B cell (primary cell): ENCODE measurements around the gene PCDH15. TPM values are rescaled to one million over a fixed set of nuclear protein-coding genes. Genes with fewer than 3 reads are reported as not detected.

ENCODE experiments used
- ATAC-seq: fragments of 200-7000 bp; cut with Tn5 transposase; one replicate; pipeline ENCODE4 v1.10.0; 2021; ENCODE audit warnings: low read depth, mild to moderate bottlenecking, moderate number of reproducible peaks, moderate library complexity
- CTCF ChIA-PET: fragments of 350-600 bp; sonication (Branson Sonifier 250); formaldehyde crosslinking; loops from one replicate; lab custom pipeline; 2021; ENCODE audit warnings: antibody characterized with exemption, inconsistent platforms; lab: Charles Lee
- POLR2A ChIA-PET: fragments of 350-600 bp; sonication (Branson Sonifier 250); formaldehyde crosslinking; loops from one replicate; lab custom pipeline; 2021; ENCODE audit warnings: antibody characterized with exemption; lab: Charles Lee
- DNase-seq: peaks from one replicate; pipeline ENCODE4 v3.0.0; 2013
- H2AFZ ChIP-seq: 2 replicates; pipeline ENCODE4 v1.6.1; 2012; ENCODE audit warnings: mild to moderate bottlenecking, low read depth, low read length; ENCODE audit not compliant: insufficient read depth, poor library complexity, severe bottlenecking
- H3K27ac ChIP-seq, 2 donors: 1 replicate in 1 of 2; 2 replicates in 1 of 2; pipeline ENCODE4 v1.5.1; 2012 to 2013; ENCODE audit warnings: low read length in 2 of 2, mild to moderate bottlenecking in 2 of 2, moderate library complexity in 1 of 2
- H3K27me3 ChIP-seq, 4 experiments: fragments of 200-600 bp in 1 of 4; sonication (generic) in 1 of 4; replicated peaks in 1 of 4; 1 replicate in 2 of 4; 2 replicates in 2 of 4; pipeline versions ENCODE4 v1.6.1 to v1.7.0; 2013 to 2016; ENCODE audit warnings: low read length in 3 of 4, mild to moderate bottlenecking in 2 of 4, mixed read lengths in 1 of 4, moderate library complexity in 1 of 4; ENCODE audit not compliant: insufficient read depth in 4 of 4, control insufficient read depth in 3 of 4; ENCODE audit errors: control extremely low read depth in 1 of 4
- H3K36me3 ChIP-seq, 2 experiments: replicated peaks in 1 of 2; 1 replicate in 1 of 2; 2 replicates in 1 of 2; pipeline versions ENCODE4 v1.6.1 to v1.7.1; 2013; ENCODE audit warnings: low read length in 1 of 2; ENCODE audit not compliant: insufficient read depth in 2 of 2, control insufficient read depth in 1 of 2; ENCODE audit errors: control extremely low read depth in 1 of 2, extremely low read depth in 1 of 2
- H3K4me1 ChIP-seq, 2 donors: fragments of 200-600 bp in 1 of 2; sonication (generic) in 1 of 2; 1 replicate in 1 of 2; 2 replicates in 1 of 2; pipeline versions ENCODE4 v1.5.1 to v1.6.1; 2013 to 2017; ENCODE audit warnings: low read length in 2 of 2; ENCODE audit not compliant: control insufficient read depth in 2 of 2, insufficient read depth in 2 of 2
- H3K4me2 ChIP-seq: replicated peaks from 2 replicates; pipeline ENCODE3; 2012; ENCODE audit warnings: mild to moderate bottlenecking, low read depth, low read length; ENCODE audit not compliant: poor library complexity, severe bottlenecking
- H3K4me3 ChIP-seq, 5 experiments: fragments of 200-600 bp in 1 of 5; sonication (generic) in 1 of 5; 1 replicate in 3 of 5; 2 replicates in 2 of 5; pipeline versions ENCODE4 v1.5.1 to v1.7.0; 2011 to 2016; ENCODE audit warnings: low read length in 4 of 5, mild to moderate bottlenecking in 4 of 5, low read depth in 2 of 5, control low read depth in 1 of 5, moderate library complexity in 1 of 5; ENCODE audit not compliant: insufficient read depth in 1 of 5; ENCODE audit errors: control extremely low read depth in 1 of 5, extremely low read depth in 1 of 5
- H3K79me2 ChIP-seq: fragments of 200-600 bp; sonication (generic); one replicate; pipeline ENCODE4 v1.6.0; 2016; ENCODE audit warnings: low read length; ENCODE audit not compliant: control insufficient read depth, insufficient read depth
- H3K9ac ChIP-seq: fragments of 200-600 bp; sonication (generic); 2 replicates; pipeline ENCODE4 v1.6.1; 2017; ENCODE audit warnings: mild to moderate bottlenecking, low read length, moderate library complexity
- H3K9me3 ChIP-seq, 3 donors: one replicate each; pipeline versions ENCODE4 v1.6.1 to v1.7.1; 2013; ENCODE audit warnings: low read length in 2 of 3; ENCODE audit not compliant: control insufficient read depth in 2 of 3, insufficient read depth in 1 of 3; ENCODE audit errors: control extremely low read depth in 1 of 3
- H4K20me1 ChIP-seq: 2 replicates; pipeline ENCODE4 v1.6.0; 2012; ENCODE audit warnings: mild to moderate bottlenecking, low read length; ENCODE audit not compliant: insufficient read depth, control insufficient read depth, poor library complexity, severe bottlenecking
- H3K27ac Mint-ChIP-seq: one replicate; pipeline ENCODE4 v1.8.0; 2021; ENCODE audit warnings: mixed read lengths
- H3K27me3 Mint-ChIP-seq: one replicate; pipeline ENCODE4 v1.8.0; 2021; ENCODE audit warnings: mixed read lengths
- H3K4me1 Mint-ChIP-seq: one replicate; pipeline ENCODE4 v1.8.0; 2021; ENCODE audit warnings: mixed read lengths
- H3K4me3 Mint-ChIP-seq: one replicate; pipeline ENCODE4 v1.8.0; 2021; ENCODE audit warnings: mixed read lengths
- H3K9me3 Mint-ChIP-seq: one replicate; pipeline ENCODE4 v1.8.0; 2022; ENCODE audit warnings: mixed read lengths; ENCODE audit not compliant: insufficient read depth
- EZH2 ChIP-seq: IDR thresholded peaks from 2 replicates; pipeline ENCODE4 v1.6.1; 2012; ENCODE audit warnings: borderline replicate concordance, low read depth, mild to moderate bottlenecking, moderate library complexity, low read length; ENCODE audit not compliant: insufficient read depth, poor library complexity, severe bottlenecking
- WGBS: methylation state at CpG from one replicate; pipeline ENCODE4 v1.1.5; 2013; ENCODE audit warnings: missing lambda C conversion rate; ENCODE audit not compliant: insufficient coverage; 5-methylcytosine and 5-hydroxymethylcytosine counted together
- intact Hi-C: fragments of 100-400 bp; cut with micrococcal nuclease; formaldehyde crosslinking; loops from one replicate; pipeline ENCODE4 v1.10.0; 2022
- polyA plus RNA-seq: library from polyadenylated mRNA; depleted of rRNA; stranded (reverse); fragments of >200 nt; gene quantifications from 2 replicates; pipeline ENCODE4 v1.2.3, GENCODE V29; 2012
- total RNA-seq, 2 donors: library from RNA; stranded (reverse); fragments of 120-200 nt in 1 of 2; gene quantifications; 1 replicate in 1 of 2; 2 replicates in 1 of 2; pipeline versions ENCODE4 v1.2.3 to v1.2.4, GENCODE V29; 2013 to 2022
- TF ChIP-seq, protein P1 (sequence below): fragments of 200-600 bp; IDR thresholded peaks from one replicate; pipeline ENCODE4 v1.8.0; 2022; ENCODE audit warnings: antibody characterized with exemption, mild to moderate bottlenecking

PCDH15 gene
- total and polyA plus RNA-seq, 2 donors (not counting 1 experiment from before 2014, with no cell fraction given) = not detected

DNA sequence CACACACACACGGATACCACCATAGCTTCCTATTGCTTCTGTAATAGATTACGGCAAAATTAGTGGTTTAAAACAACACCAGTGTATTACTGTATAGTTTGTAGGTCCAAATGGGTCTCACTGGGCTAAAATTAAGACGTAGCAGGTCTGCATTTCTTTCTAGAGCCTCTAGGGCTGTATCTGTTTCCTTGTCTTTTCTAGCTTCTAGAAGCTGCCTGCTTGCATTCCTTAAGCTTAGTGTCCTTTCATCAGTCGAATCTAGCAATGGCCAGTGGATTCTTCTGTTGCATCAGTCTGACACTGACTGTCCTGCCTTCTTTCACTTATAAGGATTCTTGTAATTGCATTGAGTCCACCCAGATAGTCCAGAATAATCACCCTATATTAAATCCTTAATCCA lies 882.3 kb downstream of the PCDH15 start:
- CTCF ChIA-PET = no interaction called here
- Mint-ChIP-seq H3K27me3 (no peaks in the 10 kb centered on the region), H3K4me1 (no peaks in the 10 kb centered on the region), H3K27ac (no peak overlapping the region), H3K4me3 (no peak overlapping the region), H3K9me3 (no peaks in the 10 kb centered on the region)
- Histone ChIP-seq H3K27ac (no peak overlapping the region), H3K9me3 (no peaks in the 10 kb centered on the region), H3K27me3 (no peaks in the 10 kb centered on the region), H3K36me3 (no peaks in the 10 kb centered on the region), H3K4me3 (no peak overlapping the region), H3K9ac (no peak overlapping the region), H3K4me2 (no peak overlapping the region), H3K79me2 (no peaks in the 10 kb centered on the region), H2AFZ (no peak overlapping the region), H3K4me1 (no peaks in the 10 kb centered on the region), H4K20me1 (no peaks in the 10 kb centered on the region)
- POLR2A ChIA-PET = no interaction called here
- ATAC-seq = no peak
- no peak for DNase-seq
- intact Hi-C loops = no loop called here
- WGBS = 94% methylated on average over 1 of the region's 4 CpGs
- TF ChIP-seq, protein P1, sequence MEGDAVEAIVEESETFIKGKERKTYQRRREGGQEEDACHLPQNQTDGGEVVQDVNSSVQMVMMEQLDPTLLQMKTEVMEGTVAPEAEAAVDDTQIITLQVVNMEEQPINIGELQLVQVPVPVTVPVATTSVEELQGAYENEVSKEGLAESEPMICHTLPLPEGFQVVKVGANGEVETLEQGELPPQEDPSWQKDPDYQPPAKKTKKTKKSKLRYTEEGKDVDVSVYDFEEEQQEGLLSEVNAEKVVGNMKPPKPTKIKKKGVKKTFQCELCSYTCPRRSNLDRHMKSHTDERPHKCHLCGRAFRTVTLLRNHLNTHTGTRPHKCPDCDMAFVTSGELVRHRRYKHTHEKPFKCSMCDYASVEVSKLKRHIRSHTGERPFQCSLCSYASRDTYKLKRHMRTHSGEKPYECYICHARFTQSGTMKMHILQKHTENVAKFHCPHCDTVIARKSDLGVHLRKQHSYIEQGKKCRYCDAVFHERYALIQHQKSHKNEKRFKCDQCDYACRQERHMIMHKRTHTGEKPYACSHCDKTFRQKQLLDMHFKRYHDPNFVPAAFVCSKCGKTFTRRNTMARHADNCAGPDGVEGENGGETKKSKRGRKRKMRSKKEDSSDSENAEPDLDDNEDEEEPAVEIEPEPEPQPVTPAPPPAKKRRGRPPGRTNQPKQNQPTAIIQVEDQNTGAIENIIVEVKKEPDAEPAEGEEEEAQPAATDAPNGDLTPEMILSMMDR = no peak
- no peak for TF ChIP-seq EZH2

DNA sequence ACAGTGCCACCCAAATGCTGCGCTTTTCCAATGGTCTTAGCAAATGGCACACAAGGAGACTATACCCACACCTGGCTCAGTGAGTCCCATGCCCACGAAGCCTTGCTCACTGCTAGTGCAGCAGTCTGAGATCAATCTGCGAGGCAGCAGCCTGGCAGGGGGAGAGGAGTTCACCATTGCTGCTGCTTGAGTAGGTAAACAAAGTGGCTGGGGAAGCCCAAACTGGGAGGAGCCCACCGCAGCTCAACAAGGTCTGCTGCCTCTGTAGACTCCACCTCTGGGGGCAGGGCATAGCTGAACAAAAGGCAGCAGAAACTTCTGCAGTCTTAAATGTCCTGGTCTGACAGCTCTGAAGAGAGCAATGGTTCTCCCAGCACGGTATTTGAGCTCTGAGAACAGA lies 891.2 kb downstream of the PCDH15 start:
- H3K79me2 ChIP-seq = no peaks in the 10 kb centered on the region
- TF ChIP-seq EZH2 = no peak
- TF ChIP-seq, protein P1 = no peak
- whole genome bisulfite sequencing = 94% methylated on average over 4 of the region's 5 CpGs
- DNase-seq (no peak), ATAC-seq (no peak)
- Mint-ChIP-seq H3K9me3 (no peaks in the 10 kb centered on the region), H3K27ac (no peak overlapping the region), H3K4me3 (no peak overlapping the region), H3K4me1 (no peaks in the 10 kb centered on the region), H3K27me3 (no peaks in the 10 kb centered on the region)
- H3K9me3 ChIP-seq = peaks cover 0 to 7% (median 0%) of the 10 kb centered on the region in 3 donors
- H4K20me1 ChIP-seq = no peaks in the 10 kb centered on the region
- POLR2A ChIA-PET = no interaction called here
- H3K4me1 ChIP-seq = no peaks in the 10 kb centered on the region
- no peak overlapping the region for H3K9ac ChIP-seq
- CTCF ChIA-PET = no interaction called here
- no peak overlapping the region for H3K27ac ChIP-seq
- H3K4me3 ChIP-seq = no peak overlapping the region
- H3K27me3 ChIP-seq = no peaks in the 10 kb centered on the region
- no peak overlapping the region for H2AFZ ChIP-seq
- no peak overlapping the region for H3K4me2 ChIP-seq
- no peaks in the 10 kb centered on the region for H3K36me3 ChIP-seq
- intact Hi-C loops = no loop called here
